MM.1S (cell line): Measurements from ENCODE around the gene C19orf85.

Source experiments
- DNase-seq: peaks from one replicate; pipeline ENCODE4 v3.0.0-alpha.2; 2015
- H2AFZ ChIP-seq: fragments of 300-600 bp; sonication (generic); 2 replicates; pipeline ENCODE4 v1.6.0; 2016; ENCODE audit warnings: antibody characterized with exemption, low read length
- H3F3A ChIP-seq: fragments of 300-600 bp; sonication (generic); 2 replicates; pipeline ENCODE4 v1.6.1; 2016; ENCODE audit warnings: mild to moderate bottlenecking, antibody characterized with exemption, low read length, moderate library complexity, mixed read lengths; ENCODE audit not compliant: insufficient read depth
- H3K27ac ChIP-seq: fragments of 300-600 bp; sonication (generic); 2 replicates; pipeline ENCODE4 v1.5.1; 2016; ENCODE audit warnings: mild to moderate bottlenecking, low read length
- H3K27me3 ChIP-seq: fragments of 300-600 bp; sonication (generic); replicated peaks from 2 replicates; pipeline ENCODE4 v1.6.0; 2016; ENCODE audit warnings: low read length; ENCODE audit not compliant: insufficient read depth
- H3K36me3 ChIP-seq: fragments of 300-600 bp; sonication (generic); replicated peaks from 2 replicates; pipeline ENCODE4 v1.6.1; 2016; ENCODE audit warnings: mild to moderate bottlenecking, low read length, mixed read lengths; ENCODE audit not compliant: insufficient read depth
- H3K4me1 ChIP-seq: fragments of 300-600 bp; sonication (generic); 2 replicates; pipeline ENCODE4 v1.6.1; 2016; ENCODE audit warnings: low read length, mixed read lengths
- H3K4me2 ChIP-seq: fragments of 300-600 bp; sonication (generic); 2 replicates; pipeline ENCODE4 v1.6.0; 2016; ENCODE audit warnings: low read depth, low read length
- H3K4me3 ChIP-seq: fragments of 300-600 bp; sonication (generic); 2 replicates; pipeline ENCODE4 v1.5.1; 2016; ENCODE audit warnings: low read length, mixed read lengths
- H3K79me2 ChIP-seq: fragments of 300-600 bp; sonication (generic); 2 replicates; pipeline ENCODE4 v1.6.1; 2016; ENCODE audit warnings: mixed run types, low read length, mixed read lengths
- H3K9ac ChIP-seq: fragments of 300-600 bp; sonication (generic); 2 replicates; pipeline ENCODE4 v1.6.1; 2016; ENCODE audit warnings: low read length, mixed read lengths
- H3K9me2 ChIP-seq: fragments of 300-600 bp; sonication (generic); replicated peaks from 2 replicates; pipeline ENCODE4 v1.6.1; 2016; ENCODE audit warnings: mild to moderate bottlenecking, low read length, mixed read lengths; ENCODE audit not compliant: insufficient read depth
- H3K9me3 ChIP-seq: fragments of 300-600 bp; sonication (generic); replicated peaks from 2 replicates; pipeline ENCODE4 v1.6.1; 2016; ENCODE audit warnings: mild to moderate bottlenecking, low read length, mixed read lengths; ENCODE audit not compliant: insufficient read depth
- H4K20me1 ChIP-seq: fragments of 300-600 bp; sonication (generic); 2 replicates; pipeline ENCODE4 v1.6.1; 2016; ENCODE audit warnings: mild to moderate bottlenecking, low read length, moderate library complexity, mixed read lengths; ENCODE audit not compliant: insufficient read depth
- CTCF ChIP-seq: fragments of 300-600 bp; sonication (generic); IDR thresholded peaks from 2 replicates; pipeline ENCODE4 v1.5.1; 2016; ENCODE audit warnings: antibody characterized with exemption, low read length, mixed read lengths
- EZH2 ChIP-seq: fragments of 300-600 bp; sonication (generic); optimal IDR thresholded peaks from 2 replicates; pipeline ENCODE3; 2017; ENCODE audit warnings: low read depth, mild to moderate bottlenecking, antibody characterized with exemption, low read length, mixed read lengths
- EZH2phosphoT487 ChIP-seq: fragments of 300-600 bp; sonication (generic); IDR thresholded peaks from 2 replicates; pipeline ENCODE4 v1.6.1; 2018; ENCODE audit warnings: antibody characterized with exemption, low read length

C19orf85 gene

DNA sequence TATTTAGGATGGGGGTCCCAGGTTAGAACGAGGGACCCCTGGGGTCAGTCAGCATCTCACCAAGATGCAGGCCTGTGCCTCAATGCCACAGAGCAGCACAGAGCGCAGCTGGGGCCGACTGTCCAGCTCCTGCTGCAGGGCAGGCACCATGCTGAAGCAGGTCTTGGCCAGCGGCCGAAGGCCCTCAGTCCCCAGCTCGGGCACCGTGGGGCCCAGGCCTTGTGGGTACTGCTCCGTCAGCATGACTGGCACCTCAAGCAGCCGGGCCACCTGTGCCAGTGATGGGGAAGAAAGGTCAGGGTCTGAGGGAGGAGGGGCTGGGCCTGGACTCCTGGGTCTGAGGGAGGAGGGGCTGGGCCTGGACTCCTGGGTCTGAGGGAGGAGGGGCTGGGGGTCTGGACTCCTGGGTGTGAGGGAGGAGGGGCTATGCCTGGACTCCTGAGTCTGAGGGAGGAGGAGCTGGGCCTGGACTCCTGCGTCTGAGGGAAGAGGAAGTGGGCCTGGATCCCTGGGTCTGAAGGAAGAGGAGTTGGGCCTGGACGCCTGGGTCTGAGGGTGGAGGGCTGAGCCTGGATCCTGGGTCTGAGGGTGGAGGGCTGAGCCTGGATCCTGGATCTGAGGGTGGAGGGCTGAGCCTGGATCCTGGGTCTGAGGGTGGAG is 8.8 kb downstream of the C19orf85 start:
- Histone ChIP-seq H2AFZ (no peak overlapping the region), H3F3A (0 out of 2 replicates have a peak, but pooled peaks cover 4% of the 10 kb centered on the region), H3K27me3 (peaks cover 12% of the 10 kb centered on the region), H3K4me3 (no peak overlapping the region), H3K4me2 (no peak overlapping the region), H3K4me1 (no peaks in the 10 kb centered on the region), H3K9me2 (no peaks in the 10 kb centered on the region), H3K27ac (no peak overlapping the region), H4K20me1 (no peaks in the 10 kb centered on the region), H3K36me3 (no peaks in the 10 kb centered on the region), H3K79me2 (no peaks in the 10 kb centered on the region), H3K9me3 (no peaks in the 10 kb centered on the region), H3K9ac (no peak overlapping the region)
- DNase-seq: no peak
- TF ChIP-seq EZH2: no peak
- TF ChIP-seq CTCF: no peak
- no peak for TF ChIP-seq EZH2phosphoT487

GRCh38 chr19:55454787-55455243 is 9.7 kb downstream of the C19orf85 start:
- no peak for TF ChIP-seq EZH2
- peak; percentile 67 for TF ChIP-seq CTCF
- H3K9me3 ChIP-seq: no peaks in the 10 kb centered on the region
- no peaks in the 10 kb centered on the region for H4K20me1 ChIP-seq
- H3K36me3 ChIP-seq: no peaks in the 10 kb centered on the region
- no peak overlapping the region for H3K4me3 ChIP-seq
- H3K4me2 ChIP-seq: no peak overlapping the region
- no peak overlapping the region for H2AFZ ChIP-seq
- H3K27ac ChIP-seq: no peak overlapping the region
- H3K27me3 ChIP-seq: peaks cover 17% of the 10 kb centered on the region
- H3F3A ChIP-seq: no peaks in the 10 kb centered on the region
- DNase-seq: no peak
- no peaks in the 10 kb centered on the region for H3K4me1 ChIP-seq
- H3K9ac ChIP-seq: no peak overlapping the region
- no peaks in the 10 kb centered on the region for H3K9me2 ChIP-seq
- H3K79me2 ChIP-seq: no peaks in the 10 kb centered on the region

DNA sequence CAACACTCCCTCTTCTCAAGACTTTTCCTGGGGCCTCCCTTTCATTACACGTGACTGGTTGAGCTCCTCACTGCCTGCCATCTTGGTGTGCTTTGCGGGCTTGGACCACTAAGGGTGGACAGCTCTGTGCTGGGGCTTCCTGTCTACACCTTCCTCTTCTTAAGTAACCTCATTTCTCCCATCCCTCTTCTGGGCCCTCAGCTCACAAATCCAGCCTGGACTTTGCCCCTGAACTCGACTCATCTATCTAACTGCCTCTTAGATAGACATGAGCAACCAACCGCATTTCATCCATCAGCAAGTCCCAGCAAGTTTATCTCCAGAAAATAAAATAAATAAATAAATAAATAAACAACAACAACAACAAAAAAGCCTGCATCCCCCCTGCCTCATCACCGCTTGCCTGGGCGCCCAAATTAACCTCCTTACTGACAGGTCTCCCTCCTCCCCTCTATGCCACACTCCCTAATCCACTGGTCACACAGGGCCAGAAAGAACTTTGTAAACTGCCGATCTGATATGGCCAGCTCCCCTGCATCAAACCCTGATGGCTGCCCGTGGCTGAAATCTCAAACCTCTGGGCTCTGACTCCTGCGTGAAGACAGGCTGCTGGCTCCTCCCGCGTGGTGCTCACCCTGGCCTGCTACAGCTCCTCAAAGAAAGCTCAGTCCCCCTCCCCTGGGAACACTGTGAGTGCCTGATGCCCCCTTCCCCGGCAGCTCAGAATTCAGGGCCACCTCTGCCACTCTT is 10.9 kb downstream of the C19orf85 start:
- Histone ChIP-seq H3K27me3 (peaks cover 23% of the 10 kb centered on the region), H3K4me1 (no peaks in the 10 kb centered on the region), H3K79me2 (no peaks in the 10 kb centered on the region), H3K4me2 (no peak overlapping the region), H3K9ac (no peak overlapping the region), H2AFZ (no peak overlapping the region), H3K9me3 (no peaks in the 10 kb centered on the region), H3K9me2 (no peaks in the 10 kb centered on the region), H3K27ac (no peak overlapping the region), H3K4me3 (no peak overlapping the region), H3K36me3 (no peaks in the 10 kb centered on the region), H4K20me1 (no peaks in the 10 kb centered on the region), H3F3A (no peaks in the 10 kb centered on the region)
- no peak for DNase-seq
- no peak for TF ChIP-seq CTCF
- no peak for TF ChIP-seq EZH2
- TF ChIP-seq EZH2phosphoT487: no peak
